ENCODE measurements around the gene SH2D5.

- TF ChIP-seq POLR2A (IDR thresholded peaks at IDR 0.05) (no peak), CTCF (IDR thresholded peaks at IDR 0.05) (no peak)
Observed at GRCh38 chr1:20731057-20731991, 1.2 kb downstream of the SH2D5 start.

Measured in ovary (tissue), 3 donors.